K562 (cell line): ENCODE results near the gene RNF167. TPM values are rescaled to one million over a fixed set of nuclear protein-coding genes. Genes with fewer than 3 reads are reported as not detected.

ENCODE experiments used
- ATAC-seq: fragments of 200-7000 bp; cut with Tn5 transposase; 3 replicates; pipeline ENCODE4 v1.9.1; 2020; ENCODE audit warnings: moderate library complexity
- Bru-seq: library from RNA; stranded (reverse); fragments of 400-500 nt; gene quantifications from one replicate; lab custom pipeline; 2021; lab: Mats Ljungman, UMichigan
- BruChase-seq, 2 experiments: library from RNA; stranded (reverse); fragments of 400-500 nt; gene quantifications; one replicate each; lab custom pipeline; 2021; lab: Mats Ljungman, UMichigan
- BruUV-seq: library from RNA; stranded (reverse); fragments of 400-500 nt; replicated peaks from 2 replicates; lab custom pipeline; 2021; lab: Mats Ljungman, UMichigan
- CTCF ChIA-PET: fragments of 300-600 bp; formaldehyde crosslinking; extraction: SDS; loops from one replicate; lab custom pipeline; 2021; ENCODE audit warnings: low intra/inter-chr PET ratio; lab: Yijun Ruan, JAX
- POLR2A ChIA-PET: fragments of 300-600, 350-650 bp; sonication (Branson Sonifier 250); formaldehyde crosslinking; extraction: SDS; loops from one replicate; lab custom pipeline; 2021; ENCODE audit warnings: antibody characterized with exemption, inconsistent platforms; lab: Yijun Ruan, JAX
- DNase-seq, 4 experiments: peaks; one replicate each; pipeline versions ENCODE4 v3.0.0 to v3.0.0-alpha.2; 2011 to 2018; ENCODE audit warnings: low spot score in 3 of 4, mixed read lengths in 3 of 4; ENCODE audit errors: extremely low read depth in 1 of 4
- FAIRE-seq: peaks from 2 replicates; lab custom pipeline; 2011; peaks lifted over from hg19 to GRCh38; lab: Jason Lieb, UNC
- H2AFZ ChIP-seq: 2 replicates; pipeline ENCODE4 v1.6.0; 2011; ENCODE audit warnings: low read depth, low read length, control low read depth, inconsistent platforms
- H3K27ac ChIP-seq: fragments of 200-600 bp; 3 replicates; pipeline ENCODE4 v1.8.0; 2011; ENCODE audit warnings: low read depth, mild to moderate bottlenecking, control low read depth, inconsistent platforms, low read length, moderate library complexity, mixed read lengths; ENCODE audit errors: extremely low read depth
- H3K27me3 ChIP-seq, 2 experiments: fragments of 300-600 bp in 1 of 2; 2 replicates in 1 of 2; 3 replicates in 1 of 2; pipeline versions ENCODE4 v1.6.0 to v1.8.0; 2011; ENCODE audit warnings: inconsistent platforms in 2 of 2, low read length in 2 of 2, mild to moderate bottlenecking in 1 of 2, mixed read lengths in 1 of 2, moderate library complexity in 1 of 2; ENCODE audit not compliant: control insufficient read depth in 2 of 2, insufficient read depth in 2 of 2
- H3K36me3 ChIP-seq: fragments of 300-600 bp; 3 replicates; pipeline ENCODE4 v1.8.0; 2011; ENCODE audit warnings: mild to moderate bottlenecking, low read length, inconsistent platforms; ENCODE audit not compliant: control insufficient read depth, insufficient read depth
- H3K4me1 ChIP-seq, 2 experiments: fragments of 200-600 bp in 1 of 2; replicated peaks in 1 of 2; 2 replicates in 1 of 2; 3 replicates in 1 of 2; pipeline versions ENCODE4 v1.5.1 to v1.8.0; 2011; ENCODE audit warnings: inconsistent platforms in 2 of 2, low read length in 2 of 2, mild to moderate bottlenecking in 1 of 2, mixed read lengths in 1 of 2, moderate library complexity in 1 of 2; ENCODE audit not compliant: control insufficient read depth in 2 of 2, insufficient read depth in 2 of 2
- H3K4me2 ChIP-seq: 2 replicates; pipeline ENCODE4 v1.6.1; 2011; ENCODE audit warnings: low read length, control low read depth, inconsistent platforms, mixed read lengths; ENCODE audit not compliant: insufficient read depth
- H3K4me3 ChIP-seq: fragments of 200-600 bp; sonication (generic), shearing (Covaris generic); 2 replicates; pipeline ENCODE4 v1.5.1; 2016; ENCODE audit warnings: control low read depth, inconsistent platforms
- H3K79me2 ChIP-seq: fragments of 200-600 bp; 3 replicates; pipeline ENCODE4 v1.8.0; 2011; ENCODE audit warnings: low read length, inconsistent platforms; ENCODE audit not compliant: control insufficient read depth, insufficient read depth
- H3K9ac ChIP-seq, 2 experiments: 2 replicates each; pipeline versions ENCODE4 v1.6.0 to v1.6.1; 2011; ENCODE audit warnings: low read depth in 2 of 2, low read length in 2 of 2, control low read depth in 1 of 2, inconsistent platforms in 1 of 2, mild to moderate bottlenecking in 1 of 2, mixed read lengths in 1 of 2; ENCODE audit not compliant: insufficient read depth in 1 of 2
- H3K9me1 ChIP-seq: one replicate; pipeline ENCODE4 v1.6.0; 2011; ENCODE audit warnings: inconsistent platforms, mild to moderate bottlenecking, low read length, moderate library complexity; ENCODE audit not compliant: control insufficient read depth, insufficient read depth
- H3K9me3 ChIP-seq: replicated peaks from 2 replicates; pipeline ENCODE4 v1.5.1; 2011; ENCODE audit warnings: low read depth, low read length, inconsistent platforms; ENCODE audit not compliant: control insufficient read depth, insufficient read depth
- H4K20me1 ChIP-seq: replicated peaks from 2 replicates; pipeline ENCODE4 v1.6.1; 2011; ENCODE audit warnings: low read length, inconsistent platforms, mixed read lengths; ENCODE audit not compliant: control insufficient read depth, insufficient read depth
- BRD4 ChIP-seq: fragments of 200-600 bp; sonication (generic); IDR thresholded peaks from 2 replicates; pipeline ENCODE4 v1.6.1; 2017; ENCODE audit warnings: inconsistent platforms
- CCNT2 ChIP-seq: IDR thresholded peaks from 2 replicates; pipeline ENCODE4 v1.6.1; 2011; ENCODE audit warnings: borderline replicate concordance, low read depth, mild to moderate bottlenecking, moderate library complexity, mixed read lengths, low read length; ENCODE audit not compliant: insufficient read length; ENCODE audit errors: extremely low read depth
- CXXC5 ChIP-seq: fragments of 250-450 bp; sonication (Bioruptor Pico); IDR thresholded peaks from 2 replicates; pipeline ENCODE4 v1.8.0; 2022; ENCODE audit warnings: inconsistent platforms, mild to moderate bottlenecking, moderate library complexity
- MBD2 ChIP-seq: sonication (generic); IDR thresholded peaks from 2 replicates; pipeline ENCODE4 v1.6.1; 2016; ENCODE audit warnings: low read depth, borderline replicate concordance
- MCM7 ChIP-seq, 2 experiments: fragments of 450-650 bp; IDR thresholded peaks; 2 replicates each; pipeline ENCODE4 v1.6.1; 2016 to 2018
- NONO ChIP-seq, 2 experiments: fragments of 200-400 bp in 1 of 2; fragments of 450-650 bp in 1 of 2; formaldehyde crosslinking in 1 of 2; IDR thresholded peaks; 2 replicates each; pipeline ENCODE4 v1.6.1; 2017; ENCODE audit warnings: low read depth in 2 of 2, mild to moderate bottlenecking in 2 of 2, moderate library complexity in 2 of 2, low read length in 1 of 2
- NRF1 ChIP-seq, 2 experiments: fragments of 450-650 bp; IDR thresholded peaks in 1 of 2; conservative IDR thresholded peaks in 1 of 2; 2 replicates each; pipeline ENCODE4 v1.6.1; 2014; ENCODE audit warnings: mild to moderate bottlenecking in 2 of 2
- RB1 ChIP-seq: fragments of 450-650 bp; IDR thresholded peaks from 2 replicates; pipeline ENCODE4 v1.6.1; 2017; ENCODE audit warnings: low read depth, mild to moderate bottlenecking
- SMAD4 ChIP-seq: fragments of 250-450 bp; sonication (Bioruptor Pico); conservative IDR thresholded peaks from 2 replicates; pipeline ENCODE4 v1.8.0; 2021; ENCODE audit warnings: inconsistent platforms, mild to moderate bottlenecking, moderate library complexity
- SREBF1 ChIP-seq: fragments of 150-350 bp; IDR thresholded peaks from 2 replicates; pipeline ENCODE4 v1.6.1; 2014; ENCODE audit warnings: antibody characterized with exemption, low read depth, low read length, borderline replicate concordance
- ZKSCAN1 ChIP-seq: fragments of 150-350 bp; IDR thresholded peaks from 2 replicates; pipeline ENCODE4 v1.6.1; 2016; ENCODE audit warnings: low read depth, low read length
- ZNF644 ChIP-seq: fragments of 200-800 bp; sonication (Bioruptor generic); IDR thresholded peaks from 2 replicates; pipeline ENCODE4 v1.6.1; 2016; ENCODE audit warnings: low read depth, missing genetic modification characterization, missing compliant biosample characterization
- ZNF780A ChIP-seq: fragments of 250-450 bp; sonication (Bioruptor Pico); IDR thresholded peaks from 2 replicates; pipeline ENCODE4 v1.5.0; 2021; ENCODE audit warnings: mild to moderate bottlenecking
- WGBS: fragments of 100-300 bp; shearing (Covaris generic); methylation state at CpG from one replicate; pipeline ENCODE4 v1.1.6; 2016; ENCODE audit warnings: low coverage, mixed read lengths; ENCODE audit not compliant: insufficient coverage; ENCODE audit errors: missing lambda C conversion rate; 5-methylcytosine and 5-hydroxymethylcytosine counted together
- in situ Hi-C: fragments of 300-500 bp; cut with MboI; formaldehyde crosslinking; loops from 4 replicates; pipeline ENCODE4 v1.15.0; 2018; ENCODE audit warnings: inconsistent platforms, mixed read lengths
- intact Hi-C: fragments of 100-400 bp; cut with micrococcal nuclease; formaldehyde crosslinking; loops from 2 replicates; pipeline ENCODE4 v1.14.2; 2022
- long read RNA-seq, 3 experiments: library from polyadenylated mRNA in 2 of 3; library from RNA in 1 of 3; unstranded in 2 of 3; stranded (forward) in 1 of 3; transcript quantifications; one replicate each; pipeline ENCODE4 v2.0.0, GENCODE V29; 2019 to 2022
- polyA minus RNA-seq, 3 experiments: library from RNA; depleted of rRNA, polyadenylated mRNA; stranded (reverse); fragments of >200 nt; gene quantifications; 2 replicates each; pipeline ENCODE4 v1.2.3, GENCODE V29; 2011
- polyA plus RNA-seq, 8 experiments: library from polyadenylated mRNA; depleted of rRNA in 4 of 8; stranded (reverse) in 5 of 8; unstranded in 3 of 8; fragments of >200 nt; fragmentation: Nextera tagmentation in 2 of 8; fragmentation: Illumina TruSeq in 1 of 8; extraction: Ambion mirVana in 2 of 8; extraction: Trizol in 1 of 8; gene quantifications; 2 replicates each; pipeline versions ENCODE4 v1.2.1 to v1.2.3, GENCODE V29; 2011 to 2014; ENCODE audit warnings: inconsistent platforms in 1 of 8, missing spikeins in 1 of 8
- total RNA-seq, 7 experiments: library from RNA; depleted of rRNA in 6 of 7; stranded (reverse); fragments of >200 nt in 6 of 7; fragmentation: Illumina TruSeq in 2 of 7; extraction: Trizol in 2 of 7; gene quantifications; 2 replicates each; pipeline versions ENCODE4 v1.2.1 to v1.2.3, GENCODE V29; 2011 to 2021; ENCODE audit warnings: low replicate concordance in 1 of 7
- TF ChIP-seq, protein P1 (sequence below): sonication (generic); formaldehyde crosslinking; IDR thresholded peaks from 2 replicates; pipeline ENCODE4 v1.4.0; 2020; ENCODE audit warnings: mild to moderate bottlenecking, missing genetic modification reagents

RNF167 gene
- 76.6 and 157 TPM in 2 replicates for total RNA-seq (2011; cell fraction: chromatin; rRNA removed; ENCODE audit: low replicate concordance)
- 107 and 116 TPM in 2 replicates for total RNA-seq (2011; cell fraction: nucleolus; rRNA removed)
- total RNA-seq (2011; cell fraction: nucleoplasm; rRNA removed) = 95.0 and 98.1 TPM in 2 replicates
- total RNA-seq (2014; rRNA removed) = 27.0 and 41.6 TPM in 2 replicates
- total RNA-seq (2014; rRNA removed; fragmentation: Illumina TruSeq; extraction: Trizol) = 41.0 and 50.0 TPM in 2 replicates
- total RNA-seq (2015; rRNA removed; fragmentation: Illumina TruSeq; extraction: Trizol) = 42.6 and 43.0 TPM in 2 replicates
- 60.5 and 61.6 TPM in 2 replicates for total RNA-seq (2021)
- polyA plus RNA-seq (2011; rRNA removed) = 45.5 and 52.4 TPM in 2 replicates
- 102 and 127 TPM in 2 replicates for polyA plus RNA-seq (2011; cell fraction: cytosol; rRNA removed)
- 141 and 155 TPM in 2 replicates for polyA plus RNA-seq (2011; cell fraction: nucleus; rRNA removed)
- 66.0 and 75.9 TPM in 2 replicates for polyA plus RNA-seq (2012)
- polyA plus RNA-seq (2014; fragmentation: Illumina TruSeq; extraction: Trizol) = 120 and 143 TPM in 2 replicates
- polyA plus RNA-seq (2014; fragmentation: Nextera tagmentation; extraction: Ambion mirVana) = 10 to 100 TPM; 16.5 to 21.9 TPM
- 47.3 and 53.3 TPM in 2 replicates for polyA plus RNA-seq (2014; rRNA removed)
- polyA minus RNA-seq (2011; rRNA and poly(A)+ RNA removed) = 42.0 and 44.8 TPM in 2 replicates
- polyA minus RNA-seq (2011; cell fraction: cytosol; rRNA and poly(A)+ RNA removed) = 37.9 and 38.2 TPM in 2 replicates
- 25.8 and 33.4 TPM in 2 replicates for polyA minus RNA-seq (2011; cell fraction: nucleus; rRNA and poly(A)+ RNA removed)
- Bru-seq, nascent RNA = percentile 74 among the genes with signal in this experiment
- BruChase-seq, experiment 1, labeled RNA remaining after a 2-hour chase = percentile 73 among the genes with signal in this experiment
- percentile 80 among the genes with signal in this experiment for BruChase-seq, experiment 2, labeled RNA remaining after a 6-hour chase
- long read RNA-seq, experiment 1, transcript RNF167-211 (9 exons, 1,757 nt) = major isoform, 10 of 43 reads
- long read RNA-seq, experiment 1, transcript RNF167-201 (10 exons, 1,915 nt) = major isoform, 10 of 43 reads
- long read RNA-seq, experiment 1, partial matches to known transcripts = 7 of 43 reads
- long read RNA-seq, experiment 1, other reads (novel, unspliced or antisense) = 13 of 43 reads
- long read RNA-seq, experiment 2, transcript RNF167-211 (9 exons, 1,757 nt) = major isoform, 40 of 85 reads
- long read RNA-seq, experiment 2, transcript RNF167-201 (10 exons, 1,915 nt) = minor isoform, 10 of 85 reads
- long read RNA-seq, experiment 2, partial matches to known transcripts = 15 of 85 reads
- long read RNA-seq, experiment 2, other reads (novel, unspliced or antisense) = 19 of 85 reads
- long read RNA-seq, experiment 3, transcript RNF167-211 (9 exons, 1,757 nt) = major isoform, 6 of 14 reads
- long read RNA-seq, experiment 3, partial matches to known transcripts = 0 of 14 reads
- long read RNA-seq, experiment 3, other reads (novel, unspliced or antisense) = 7 of 14 reads

DNA sequence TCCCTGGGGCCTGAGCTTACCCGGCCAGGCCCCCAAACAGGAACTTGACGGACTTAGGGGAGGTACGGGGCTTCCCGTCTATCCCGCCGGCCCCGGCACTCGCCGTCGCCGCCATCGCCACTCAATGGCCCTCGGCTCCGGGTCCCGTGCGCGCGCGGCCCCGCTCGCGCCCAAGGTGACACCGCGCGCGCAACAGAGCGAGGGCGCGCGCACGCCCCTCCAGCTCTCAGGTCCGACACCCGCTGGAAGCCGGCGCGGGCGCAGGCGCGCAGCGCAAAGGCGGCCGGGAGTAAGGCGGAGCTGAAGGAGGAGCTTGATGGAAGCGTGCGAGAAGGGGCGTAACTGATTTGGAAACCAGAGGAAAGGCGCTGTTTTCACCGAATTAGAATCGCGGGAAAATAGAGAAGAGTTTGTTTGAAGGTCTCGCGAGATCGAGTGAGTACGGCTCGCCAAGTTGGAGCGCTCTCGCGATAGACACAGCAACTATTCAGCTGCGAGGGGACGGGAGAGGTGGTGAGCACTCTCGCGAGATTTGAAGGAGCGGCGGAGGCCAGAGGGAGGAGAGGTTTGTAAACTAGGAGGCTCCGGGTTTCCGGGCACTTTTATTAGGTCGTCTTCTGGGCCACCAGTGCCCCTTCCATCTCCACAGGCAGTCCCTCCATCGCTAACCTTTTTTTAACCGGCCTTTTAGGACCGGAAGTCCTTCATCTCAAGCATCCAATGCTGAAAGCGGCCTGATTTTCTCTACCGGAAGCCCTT, at the start of gene RNF167, which contains the start of gene SLC25A11:
TSS of gene RNF167 (plus strand) at position 473 of the 759 bp plus-strand sequence. CDS start 642 bp downstream, outside the sequence.
TSS of gene SLC25A11 (minus strand) at position 251 of the 759 bp plus-strand sequence. CDS start at position 115, 136 bp downstream.
- FAIRE-seq (peak; percentile 93), ATAC-seq (peak; percentile 90), DNase-seq (peak; percentile 88 to 95 (median 92))
- no TSS peak for BruUV-seq
- peak within 1 kb of the TSS; percentile 95 to 98 for H3K9ac ChIP-seq
- intact Hi-C loops = no loop called here
- H3K9me1 ChIP-seq = no peaks in the 10 kb centered on the region
- peak within 1 kb of the TSS; percentile 96 for H3K4me2 ChIP-seq
- no peaks in the 10 kb centered on the region for H3K9me3 ChIP-seq
- CTCF ChIA-PET = no interaction called here
- peaks cover 18 to 29% of the 10 kb centered on the region in 2 experiments; a peak in 4 of 5 replicates for H3K4me1 ChIP-seq
- WGBS = 1% methylated on average over 33 of the region's 72 CpGs
- H3K27me3 ChIP-seq = no peaks in the 10 kb centered on the region
- H3K27ac ChIP-seq = peak within 1 kb of the TSS; percentile 90
- peaks cover 63% of the 10 kb centered on the region for H3K36me3 ChIP-seq
- POLR2A ChIA-PET = interaction anchor here (0.7 to 1.6 kb wide), 12 partner anchors 10 to 162 kb away, joined by 3 to 20 read pairs (median 3); partner anchors contain the start of genes ENO3, PFN1 and SPAG7
- in situ Hi-C loops = no loop called here
- peak within 1 kb of the TSS; percentile 96 for H3K4me3 ChIP-seq
- H3K79me2 ChIP-seq = peaks cover 63% of the 10 kb centered on the region
- peaks cover 1% of the 10 kb centered on the region; the same call in 1 of the 2 replicates for H4K20me1 ChIP-seq
- H2AFZ ChIP-seq = peak within 1 kb of the TSS; percentile 89
- TF ChIP-seq SREBF1 (no peak), NONO (IDR thresholded peaks at IDR 0.05; ENCODE audit: low read depth in 2 of 2, low read length in 1 of 2) (peak in 1 of 2 experiments; percentile 51; a peak in 1 of 4 replicates), CCNT2 (peak; percentile 71), SMAD4 (CRISPR knock-in tag) (no peak), ZKSCAN1 (no peak), BRD4 (no peak), NRF1 (conservative IDR thresholded peaks at IDR 0.05 in 1 of 2, IDR thresholded peaks at IDR 0.05 in 1 of 2) (peak; percentile 97), RB1 (peak; percentile 80), ZNF644 (tag) (peak; percentile 66; the same call in 1 of the 2 replicates), CXXC5 (CRISPR knock-in tag) (peak; percentile 75), ZNF780A (CRISPR knock-in tag) (no peak), MBD2 (no peak; the same call in 1 of the 2 replicates), MCM7 (IDR thresholded peaks at IDR 0.05) (no peak)
- TF ChIP-seq, protein P1, sequence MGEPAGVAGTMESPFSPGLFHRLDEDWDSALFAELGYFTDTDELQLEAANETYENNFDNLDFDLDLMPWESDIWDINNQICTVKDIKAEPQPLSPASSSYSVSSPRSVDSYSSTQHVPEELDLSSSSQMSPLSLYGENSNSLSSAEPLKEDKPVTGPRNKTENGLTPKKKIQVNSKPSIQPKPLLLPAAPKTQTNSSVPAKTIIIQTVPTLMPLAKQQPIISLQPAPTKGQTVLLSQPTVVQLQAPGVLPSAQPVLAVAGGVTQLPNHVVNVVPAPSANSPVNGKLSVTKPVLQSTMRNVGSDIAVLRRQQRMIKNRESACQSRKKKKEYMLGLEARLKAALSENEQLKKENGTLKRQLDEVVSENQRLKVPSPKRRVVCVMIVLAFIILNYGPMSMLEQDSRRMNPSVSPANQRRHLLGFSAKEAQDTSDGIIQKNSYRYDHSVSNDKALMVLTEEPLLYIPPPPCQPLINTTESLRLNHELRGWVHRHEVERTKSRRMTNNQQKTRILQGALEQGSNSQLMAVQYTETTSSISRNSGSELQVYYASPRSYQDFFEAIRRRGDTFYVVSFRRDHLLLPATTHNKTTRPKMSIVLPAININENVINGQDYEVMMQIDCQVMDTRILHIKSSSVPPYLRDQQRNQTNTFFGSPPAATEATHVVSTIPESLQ (CRISPR knock-in tag) = no peak
